Measurements from ENCODE around the gene TLCD1.

GRCh38 chr17:28729950-28730330 is 3.9 kb upstream of the TLCD1 start:
- TF ChIP-seq EP300 (IDR thresholded peaks at IDR 0.05), result no peak
- no peak for TF ChIP-seq POLR2A (IDR thresholded peaks at IDR 0.05)
